Astrocyte (in vitro differentiated cells and primary cell): ENCODE data around the gene ADAM23. TPM values are rescaled to one million over a fixed set of nuclear protein-coding genes. Genes with fewer than 3 reads are reported as not detected.

Source experiments
- DNase-seq: peaks from one replicate; pipeline ENCODE4 v3.0.0-alpha.2; 2010; ENCODE audit warnings: low read depth
- FAIRE-seq: peaks from 2 replicates; lab custom pipeline; 2011; peaks lifted over from hg19 to GRCh38; lab: Jason Lieb, UNC
- H2AFZ ChIP-seq: 2 replicates; pipeline ENCODE4 v1.6.0; 2012; ENCODE audit warnings: low read depth, low read length, inconsistent platforms
- H3K27ac ChIP-seq: 2 replicates; pipeline ENCODE4 v1.5.1; 2011; ENCODE audit warnings: low read depth, low read length, inconsistent platforms
- H3K27me3 ChIP-seq: 2 replicates; pipeline ENCODE4 v1.6.0; 2011; ENCODE audit warnings: low read length, inconsistent platforms; ENCODE audit not compliant: insufficient read depth
- H3K36me3 ChIP-seq: 2 replicates; pipeline ENCODE4 v1.5.1; 2011; ENCODE audit warnings: low read length, inconsistent platforms; ENCODE audit not compliant: insufficient read depth
- H3K4me1 ChIP-seq: 2 replicates; pipeline ENCODE4 v1.5.1; 2011; ENCODE audit warnings: low read length, inconsistent platforms; ENCODE audit not compliant: insufficient read depth
- H3K4me2 ChIP-seq: 2 replicates; pipeline ENCODE4 v1.6.0; 2012; ENCODE audit warnings: low read length, inconsistent platforms
- H3K4me3 ChIP-seq: 2 replicates; pipeline ENCODE4 v1.5.1; 2011; ENCODE audit warnings: low read depth, mild to moderate bottlenecking, low read length, inconsistent platforms; ENCODE audit not compliant: insufficient read depth
- H3K79me2 ChIP-seq: 2 replicates; pipeline ENCODE4 v1.6.0; 2012; ENCODE audit warnings: mild to moderate bottlenecking, low read length, inconsistent platforms; ENCODE audit not compliant: insufficient read depth
- H3K9ac ChIP-seq: 2 replicates; pipeline ENCODE4 v1.6.0; 2012; ENCODE audit warnings: mild to moderate bottlenecking, low read length, inconsistent platforms
- H3K9me3 ChIP-seq: 2 replicates; pipeline ENCODE4 v1.5.1; 2012; ENCODE audit warnings: low read depth, mild to moderate bottlenecking, low read length, inconsistent platforms; ENCODE audit not compliant: insufficient read depth
- H4K20me1 ChIP-seq: 2 replicates; pipeline ENCODE4 v1.6.0; 2012; ENCODE audit warnings: low read length, inconsistent platforms; ENCODE audit not compliant: insufficient read depth
- H3K27ac Mint-ChIP-seq: one replicate; pipeline ENCODE4 v1.8.0; 2021; ENCODE audit warnings: mild to moderate bottlenecking, mixed read lengths; ENCODE audit not compliant: unreplicated experiment
- H3K27me3 Mint-ChIP-seq: one replicate; pipeline ENCODE4 v1.8.0; 2021; ENCODE audit warnings: low read depth, mixed read lengths; ENCODE audit not compliant: unreplicated experiment
- H3K36me3 Mint-ChIP-seq: one replicate; pipeline ENCODE4 v1.8.0; 2021; ENCODE audit warnings: low read depth, mixed read lengths; ENCODE audit not compliant: unreplicated experiment
- H3K4me1 Mint-ChIP-seq: one replicate; pipeline ENCODE4 v1.8.0; 2021; ENCODE audit warnings: low read depth, mixed read lengths; ENCODE audit not compliant: unreplicated experiment
- H3K4me3 Mint-ChIP-seq: one replicate; pipeline ENCODE4 v1.8.0; 2021; ENCODE audit warnings: mild to moderate bottlenecking, moderate library complexity, mixed read lengths; ENCODE audit not compliant: unreplicated experiment
- H3K9me3 Mint-ChIP-seq: one replicate; pipeline ENCODE4 v1.8.0; 2021; ENCODE audit warnings: mild to moderate bottlenecking, mixed read lengths; ENCODE audit not compliant: unreplicated experiment
- EZH2 ChIP-seq: IDR thresholded peaks from 2 replicates; pipeline ENCODE4 v1.6.1; 2012; ENCODE audit warnings: mild to moderate bottlenecking, low read length, inconsistent platforms; ENCODE audit not compliant: insufficient read depth
- total RNA-seq: library from RNA; stranded (reverse); gene quantifications from 2 replicates; pipeline ENCODE4 v1.2.1, GENCODE V29; 2021
- TF ChIP-seq, protein P1 (sequence below): IDR thresholded peaks from 2 replicates; pipeline ENCODE4 v1.5.1; 2011; ENCODE audit warnings: low read depth, mild to moderate bottlenecking, inconsistent platforms, low read length, moderate library complexity; ENCODE audit not compliant: insufficient read depth

ADAM23 gene
- total RNA-seq, 1 donor from 2014 or later, result 13.9 TPM

DNA sequence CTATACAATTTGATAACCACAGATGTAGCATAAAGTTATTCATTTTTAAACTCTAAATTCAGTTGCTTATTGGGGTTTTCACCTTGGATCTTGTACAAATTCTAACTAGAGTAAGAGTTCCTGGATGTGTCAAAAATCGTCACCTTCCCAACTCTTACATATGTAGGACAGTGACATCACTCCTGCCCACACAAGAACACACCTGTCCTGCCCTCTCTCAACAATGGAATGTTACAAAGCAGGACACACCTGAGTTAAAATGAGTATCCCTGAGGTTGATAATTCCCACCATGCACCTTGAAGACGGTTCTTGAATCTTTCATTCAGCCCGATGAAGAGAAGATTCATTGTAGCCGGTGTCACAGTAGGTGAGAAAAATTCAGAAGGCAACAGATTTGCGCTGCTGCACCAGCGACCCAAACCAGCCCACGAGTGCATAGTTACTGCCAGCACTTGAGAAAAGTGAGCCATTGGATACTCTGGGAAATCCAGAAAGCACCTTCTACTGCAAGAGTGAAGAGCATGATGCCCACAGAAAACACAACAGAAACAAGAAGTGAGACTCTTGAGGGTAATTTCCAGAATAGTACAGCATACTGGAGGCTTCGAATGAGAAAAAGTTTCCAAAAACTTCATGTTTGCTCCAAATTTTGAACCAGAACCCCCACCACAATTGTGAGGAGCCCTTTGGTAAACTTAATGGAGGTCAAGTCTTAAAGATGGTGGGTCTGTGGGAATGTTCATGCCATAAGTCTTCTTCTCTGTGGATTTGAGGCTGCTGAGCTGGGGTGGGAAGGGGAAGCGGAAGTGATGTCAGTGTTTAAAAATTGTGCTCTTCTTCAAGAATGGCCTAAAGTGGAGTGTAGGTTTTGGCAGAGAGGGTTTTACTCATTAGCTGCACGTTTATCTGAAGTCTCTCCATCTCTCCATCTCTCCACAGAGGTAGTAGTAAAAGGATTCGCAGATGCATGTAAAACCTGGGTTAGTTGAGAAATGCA, 34.7 kb upstream of the ADAM23 start:
- H3K9me3 Mint-ChIP-seq, result peaks cover 1% of the 10 kb centered on the region
- FAIRE-seq, result no peak
- no peak overlapping the region for H3K4me3 Mint-ChIP-seq

DNA sequence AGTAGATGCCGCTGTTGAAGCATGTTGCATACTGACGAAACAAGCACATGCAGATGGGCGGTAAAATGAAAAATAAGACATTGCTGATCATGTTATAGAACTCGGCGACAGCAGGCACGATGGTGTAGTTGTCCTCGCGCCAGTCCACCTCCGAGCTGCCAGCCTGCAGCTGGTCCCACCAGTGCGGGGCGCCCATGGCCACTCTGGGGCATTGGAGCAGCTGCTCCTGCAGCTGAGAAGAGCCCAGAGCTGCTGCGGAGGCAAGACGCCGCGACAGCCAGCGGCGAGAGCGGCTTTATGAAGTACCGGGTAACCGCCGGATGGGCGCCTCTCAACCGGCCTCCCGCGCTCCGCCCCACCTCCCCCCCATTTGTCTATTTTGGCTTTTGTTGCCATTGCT, 32.6 kb upstream of the ADAM23 start:
- Histone ChIP-seq H3K36me3 (no peaks in the 10 kb centered on the region), H3K9ac (no peak overlapping the region), H3K79me2 (no peaks in the 10 kb centered on the region), H3K9me3 (no peaks in the 10 kb centered on the region), H2AFZ (no peak overlapping the region), H3K27ac (no peak overlapping the region), H3K4me1 (no peaks in the 10 kb centered on the region), H3K4me3 (no peak overlapping the region), H3K27me3 (no peaks in the 10 kb centered on the region), H4K20me1 (no peaks in the 10 kb centered on the region), H3K4me2 (no peak overlapping the region)
- Mint-ChIP-seq H3K9me3 (peaks cover 1% of the 10 kb centered on the region), H3K36me3 (no peaks in the 10 kb centered on the region), H3K4me3 (no peak overlapping the region), H3K27ac (no peak overlapping the region), H3K4me1 (no peaks in the 10 kb centered on the region), H3K27me3 (peaks cover 6% of the 10 kb centered on the region)
- DNase-seq (no peak), FAIRE-seq (no peak)
- no peak for TF ChIP-seq EZH2
- TF ChIP-seq, protein P1, sequence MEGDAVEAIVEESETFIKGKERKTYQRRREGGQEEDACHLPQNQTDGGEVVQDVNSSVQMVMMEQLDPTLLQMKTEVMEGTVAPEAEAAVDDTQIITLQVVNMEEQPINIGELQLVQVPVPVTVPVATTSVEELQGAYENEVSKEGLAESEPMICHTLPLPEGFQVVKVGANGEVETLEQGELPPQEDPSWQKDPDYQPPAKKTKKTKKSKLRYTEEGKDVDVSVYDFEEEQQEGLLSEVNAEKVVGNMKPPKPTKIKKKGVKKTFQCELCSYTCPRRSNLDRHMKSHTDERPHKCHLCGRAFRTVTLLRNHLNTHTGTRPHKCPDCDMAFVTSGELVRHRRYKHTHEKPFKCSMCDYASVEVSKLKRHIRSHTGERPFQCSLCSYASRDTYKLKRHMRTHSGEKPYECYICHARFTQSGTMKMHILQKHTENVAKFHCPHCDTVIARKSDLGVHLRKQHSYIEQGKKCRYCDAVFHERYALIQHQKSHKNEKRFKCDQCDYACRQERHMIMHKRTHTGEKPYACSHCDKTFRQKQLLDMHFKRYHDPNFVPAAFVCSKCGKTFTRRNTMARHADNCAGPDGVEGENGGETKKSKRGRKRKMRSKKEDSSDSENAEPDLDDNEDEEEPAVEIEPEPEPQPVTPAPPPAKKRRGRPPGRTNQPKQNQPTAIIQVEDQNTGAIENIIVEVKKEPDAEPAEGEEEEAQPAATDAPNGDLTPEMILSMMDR, result no peak

More for the DNA sequence above, 34.7 kb upstream of the ADAM23 start:
- Mint-ChIP-seq H3K27ac (no peak overlapping the region), H3K4me1 (no peaks in the 10 kb centered on the region), H3K36me3 (no peaks in the 10 kb centered on the region), H3K27me3 (peaks cover 6% of the 10 kb centered on the region)
- no peak for TF ChIP-seq EZH2
- TF ChIP-seq, protein P1, result no peak
- H3K79me2 ChIP-seq, result no peaks in the 10 kb centered on the region
- no peak overlapping the region for H3K4me2 ChIP-seq
- H4K20me1 ChIP-seq, result no peaks in the 10 kb centered on the region
- H2AFZ ChIP-seq, result no peak overlapping the region
- H3K9me3 ChIP-seq, result no peaks in the 10 kb centered on the region
- no peak overlapping the region for H3K4me3 ChIP-seq
- H3K27ac ChIP-seq, result no peak overlapping the region
- H3K9ac ChIP-seq, result no peak overlapping the region
- H3K4me1 ChIP-seq, result no peaks in the 10 kb centered on the region
- no peaks in the 10 kb centered on the region for H3K36me3 ChIP-seq
- no peak for DNase-seq
- H3K27me3 ChIP-seq, result no peaks in the 10 kb centered on the region
